ENCODE results near the gene COX8A. TPM values are rescaled to one million over a fixed set of nuclear protein-coding genes. Genes with fewer than 3 reads are reported as not detected.

COX8A gene
- polyA plus RNA-seq, 3 donors: 354 to 588 (median 526) TPM

DNA sequence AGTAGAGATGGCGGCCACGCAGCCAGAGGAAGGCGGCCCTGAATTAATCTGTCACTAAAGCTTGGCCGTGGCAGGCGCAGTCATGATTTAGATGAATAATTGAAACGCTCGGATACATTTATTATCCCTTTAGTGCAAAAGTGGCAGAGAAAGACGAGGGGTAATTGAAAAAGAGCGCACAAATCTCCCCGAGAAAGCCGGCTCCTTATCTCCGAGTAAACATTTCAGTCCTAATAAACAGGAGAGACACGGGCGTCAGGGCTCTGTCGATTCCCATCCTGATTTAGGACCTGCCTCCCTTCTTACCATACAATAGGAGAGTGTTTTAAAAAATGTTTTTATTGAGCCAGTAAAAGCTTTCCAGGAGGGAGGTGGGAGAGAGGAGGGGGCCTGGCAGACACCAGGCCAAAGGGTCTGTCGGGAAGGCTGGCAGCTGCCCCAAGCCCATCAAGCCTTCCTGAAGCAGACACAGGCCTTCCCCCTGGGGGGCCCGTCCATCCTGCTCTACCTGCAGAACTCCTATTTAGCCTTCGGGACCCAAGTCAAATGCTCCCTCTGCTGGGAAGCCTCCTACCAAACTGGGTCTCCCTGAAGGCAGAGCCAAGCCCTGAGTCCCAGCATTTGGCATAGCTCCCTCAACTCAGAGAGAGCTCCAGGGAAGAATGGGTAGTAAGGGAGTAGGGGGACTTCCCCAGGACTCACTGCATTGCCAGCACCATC lies 34.7 kb downstream of the COX8A start:
- Histone ChIP-seq H4K20me1 (ENCODE audit: insufficient read depth, low read length) (no peaks in the 10 kb centered on the region), H3K4me1 (ENCODE audit: control insufficient read depth in 1 of 2, insufficient read depth in 2 of 2, low read length in 2 of 2) (peaks cover 17 to 19% of the 10 kb centered on the region in 2 donors), H3K27me3 (ENCODE audit: control insufficient read depth in 2 of 2, insufficient read depth in 2 of 2, low read length in 2 of 2) (peaks cover 0 to 41% of the 10 kb centered on the region in 2 donors), H3K36me3 (replicated peaks in 1 of 2; ENCODE audit: control insufficient read depth in 1 of 2, insufficient read depth in 2 of 2, low read length in 2 of 2) (no peaks in the 10 kb centered on the region), H2AFZ (ENCODE audit: insufficient read depth, low read depth, low read length, poor library complexity, severe bottlenecking) (no peak overlapping the region), H3K9ac (ENCODE audit: insufficient read depth, low read length, poor library complexity, severe bottlenecking) (no peak overlapping the region), H3K79me2 (ENCODE audit: insufficient read depth, low read length) (no peaks in the 10 kb centered on the region), H3K27ac (ENCODE audit: low read depth in 1 of 2, low read length in 2 of 2) (no peak overlapping the region), H3K4me2 (replicated peaks; ENCODE audit: extremely low read depth, low read length, poor library complexity, severe bottlenecking) (no peak overlapping the region), H3K4me3 (replicated peaks in 1 of 3; ENCODE audit: low read depth in 2 of 3, low read length in 3 of 3) (no peak overlapping the region), H3K9me3 (replicated peaks in 1 of 2; ENCODE audit: control insufficient read depth in 1 of 2, insufficient read depth in 1 of 2, low read length in 2 of 2) (peaks cover 0 to 15% of the 10 kb centered on the region in 2 donors)
- peaks cover 31 to 54% (median 36%) of the 10 kb centered on the region in 3 donors for H3K27me3 Mint-ChIP-seq (ENCODE audit: low read depth in 3 of 3)
- intact Hi-C loops (cut with micrococcal nuclease): no loop called here
- H3K36me3 Mint-ChIP-seq: no peaks in the 10 kb centered on the region
- TF ChIP-seq, protein P1, sequence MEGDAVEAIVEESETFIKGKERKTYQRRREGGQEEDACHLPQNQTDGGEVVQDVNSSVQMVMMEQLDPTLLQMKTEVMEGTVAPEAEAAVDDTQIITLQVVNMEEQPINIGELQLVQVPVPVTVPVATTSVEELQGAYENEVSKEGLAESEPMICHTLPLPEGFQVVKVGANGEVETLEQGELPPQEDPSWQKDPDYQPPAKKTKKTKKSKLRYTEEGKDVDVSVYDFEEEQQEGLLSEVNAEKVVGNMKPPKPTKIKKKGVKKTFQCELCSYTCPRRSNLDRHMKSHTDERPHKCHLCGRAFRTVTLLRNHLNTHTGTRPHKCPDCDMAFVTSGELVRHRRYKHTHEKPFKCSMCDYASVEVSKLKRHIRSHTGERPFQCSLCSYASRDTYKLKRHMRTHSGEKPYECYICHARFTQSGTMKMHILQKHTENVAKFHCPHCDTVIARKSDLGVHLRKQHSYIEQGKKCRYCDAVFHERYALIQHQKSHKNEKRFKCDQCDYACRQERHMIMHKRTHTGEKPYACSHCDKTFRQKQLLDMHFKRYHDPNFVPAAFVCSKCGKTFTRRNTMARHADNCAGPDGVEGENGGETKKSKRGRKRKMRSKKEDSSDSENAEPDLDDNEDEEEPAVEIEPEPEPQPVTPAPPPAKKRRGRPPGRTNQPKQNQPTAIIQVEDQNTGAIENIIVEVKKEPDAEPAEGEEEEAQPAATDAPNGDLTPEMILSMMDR (IDR thresholded peaks at IDR 0.05): no peak
- H3K27ac Mint-ChIP-seq: no peak overlapping the region
- peaks cover 18% of the 10 kb centered on the region for H3K4me1 Mint-ChIP-seq
- H3K4me3 Mint-ChIP-seq: peak overlapping the region in 1 of 2 donors; percentile 4
- peaks cover 9 to 18% (median 13%) of the 10 kb centered on the region in 7 donors for H3K9me3 Mint-ChIP-seq
- no peak for DNase-seq
- 98% methylated on average over 11 of the region's 18 CpGs for WGBS (ENCODE audit: insufficient coverage)

- no peak overlapping the region for H3K4me3 ChIP-seq (replicated peaks in 1 of 3; ENCODE audit: low read depth in 2 of 3, low read length in 3 of 3)
- Mint-ChIP-seq H3K4me3 (no peak overlapping the region), H3K4me1 (peaks cover 17% of the 10 kb centered on the region), H3K27me3 (ENCODE audit: low read depth in 3 of 3) (peaks cover 26 to 47% (median 32%) of the 10 kb centered on the region in 3 donors), H3K27ac (no peak overlapping the region), H3K9me3 (peaks cover 9 to 18% (median 13%) of the 10 kb centered on the region in 7 donors), H3K36me3 (no peaks in the 10 kb centered on the region)
- H2AFZ ChIP-seq (ENCODE audit: insufficient read depth, low read depth, low read length, poor library complexity, severe bottlenecking): no peak overlapping the region
- no peaks in the 10 kb centered on the region for H3K36me3 ChIP-seq (replicated peaks in 1 of 2; ENCODE audit: control insufficient read depth in 1 of 2, insufficient read depth in 2 of 2, low read length in 2 of 2)
- no peak overlapping the region for H3K9ac ChIP-seq (ENCODE audit: insufficient read depth, low read length, poor library complexity, severe bottlenecking)
- H3K79me2 ChIP-seq (ENCODE audit: insufficient read depth, low read length): no peaks in the 10 kb centered on the region
- 94% methylated on average over 4 of the region's 8 CpGs for WGBS (ENCODE audit: insufficient coverage)
- intact Hi-C loops (cut with micrococcal nuclease): no loop called here
- peaks cover 0 to 35% of the 10 kb centered on the region in 2 donors for H3K27me3 ChIP-seq (ENCODE audit: control insufficient read depth in 2 of 2, insufficient read depth in 2 of 2, low read length in 2 of 2)
- peaks cover 0 to 15% of the 10 kb centered on the region in 2 donors for H3K9me3 ChIP-seq (replicated peaks in 1 of 2; ENCODE audit: control insufficient read depth in 1 of 2, insufficient read depth in 1 of 2, low read length in 2 of 2)
- no peak overlapping the region for H3K4me2 ChIP-seq (replicated peaks; ENCODE audit: extremely low read depth, low read length, poor library complexity, severe bottlenecking)
- no peak overlapping the region for H3K27ac ChIP-seq (ENCODE audit: low read depth in 1 of 2, low read length in 2 of 2)
- no peak for DNase-seq
- H3K4me1 ChIP-seq (ENCODE audit: control insufficient read depth in 1 of 2, insufficient read depth in 2 of 2, low read length in 2 of 2): peaks cover 17 to 19% of the 10 kb centered on the region in 2 donors
- H4K20me1 ChIP-seq (ENCODE audit: insufficient read depth, low read length): no peaks in the 10 kb centered on the region
- TF ChIP-seq, protein P1 (IDR thresholded peaks at IDR 0.05): no peak
These were observed 35.3 kb downstream of the COX8A start for GRCh38 chr11:64009710-64010109.
